ENCODE results near the gene CCDC86. TPM values are rescaled to one million over a fixed set of nuclear protein-coding genes. Genes with fewer than 3 reads are reported as not detected.
A peak's percentile ranks its signal among the peaks of the same experiment; 100 is the strongest.

The CCDC86 gene
- total RNA-seq (2014; rRNA removed; shearing (Covaris generic)), result 17.6 and 19.4 TPM in 2 replicates

GRCh38 chr11:60841797-60842667 lies at the start of gene CCDC86:
Gene CCDC86 (plus strand): TSS chr11:60842113. CDS start chr11:60842125, 12 bp downstream.
- Histone ChIP-seq H3K27me3 (ENCODE audit: control insufficient read depth, insufficient read depth, low read length) (peaks cover 1% of the 10 kb centered on the region; the same call in 1 of the 2 replicates), H3K4me3 (ENCODE audit: insufficient read depth, low read depth, low read length) (peak within 1 kb of the TSS; percentile 88), H3K36me3 (replicated peaks; ENCODE audit: control insufficient read depth, insufficient read depth, low read length) (no peaks in the 10 kb centered on the region; the same call in 1 of the 2 replicates)
- DNase-seq, result peak; percentile 99

GRCh38 chr11:60792521-60792920 lies 49.4 kb upstream of the CCDC86 start:
- DNase-seq, result no peak
- H3K36me3 ChIP-seq (replicated peaks; ENCODE audit: control insufficient read depth, insufficient read depth, low read length), result no peaks in the 10 kb centered on the region
- H3K4me3 ChIP-seq (ENCODE audit: insufficient read depth, low read depth, low read length), result no peak overlapping the region
- no peaks in the 10 kb centered on the region for H3K27me3 ChIP-seq (ENCODE audit: control insufficient read depth, insufficient read depth, low read length)

GRCh38 chr11:60795291-60795690 lies 46.6 kb upstream of the CCDC86 start:
- no peak overlapping the region for H3K4me3 ChIP-seq (ENCODE audit: insufficient read depth, low read depth, low read length)
- no peaks in the 10 kb centered on the region for H3K36me3 ChIP-seq (replicated peaks; ENCODE audit: control insufficient read depth, insufficient read depth, low read length)
- DNase-seq, result no peak
- no peaks in the 10 kb centered on the region for H3K27me3 ChIP-seq (ENCODE audit: control insufficient read depth, insufficient read depth, low read length)

- DNase-seq, result no peak
- H3K4me3 ChIP-seq (ENCODE audit: insufficient read depth, low read depth, low read length), result no peak overlapping the region
- no peaks in the 10 kb centered on the region for H3K36me3 ChIP-seq (replicated peaks; ENCODE audit: control insufficient read depth, insufficient read depth, low read length)
- no peaks in the 10 kb centered on the region for H3K27me3 ChIP-seq (ENCODE audit: control insufficient read depth, insufficient read depth, low read length)
Measured at GRCh38 chr11:60797846-60798630, 43.9 kb upstream of the CCDC86 start.

GRCh38 chr11:60798631-60799030 lies 43.3 kb upstream of the CCDC86 start:
- Histone ChIP-seq H3K36me3 (replicated peaks; ENCODE audit: control insufficient read depth, insufficient read depth, low read length) (no peaks in the 10 kb centered on the region), H3K4me3 (ENCODE audit: insufficient read depth, low read depth, low read length) (no peak overlapping the region), H3K27me3 (ENCODE audit: control insufficient read depth, insufficient read depth, low read length) (no peaks in the 10 kb centered on the region)
- no peak for DNase-seq

- DNase-seq, result no peak
- H3K4me3 ChIP-seq (ENCODE audit: insufficient read depth, low read depth, low read length), result no peak overlapping the region
- no peaks in the 10 kb centered on the region for H3K27me3 ChIP-seq (ENCODE audit: control insufficient read depth, insufficient read depth, low read length)
- no peaks in the 10 kb centered on the region for H3K36me3 ChIP-seq (replicated peaks; ENCODE audit: control insufficient read depth, insufficient read depth, low read length)
Measured at GRCh38 chr11:60801194-60801593, 40.7 kb upstream of the CCDC86 start.

- no peaks in the 10 kb centered on the region for H3K27me3 ChIP-seq (ENCODE audit: control insufficient read depth, insufficient read depth, low read length)
- DNase-seq, result no peak
- no peaks in the 10 kb centered on the region for H3K36me3 ChIP-seq (replicated peaks; ENCODE audit: control insufficient read depth, insufficient read depth, low read length)
- no peak overlapping the region for H3K4me3 ChIP-seq (ENCODE audit: insufficient read depth, low read depth, low read length)
Measured at GRCh38 chr11:60803273-60803936, 38.5 kb upstream of the CCDC86 start.

GRCh38 chr11:60809249-60809648 lies 32.7 kb upstream of the CCDC86 start:
- no peak for DNase-seq
- Histone ChIP-seq H3K27me3 (ENCODE audit: control insufficient read depth, insufficient read depth, low read length) (no peaks in the 10 kb centered on the region), H3K4me3 (ENCODE audit: insufficient read depth, low read depth, low read length) (no peak overlapping the region), H3K36me3 (replicated peaks; ENCODE audit: control insufficient read depth, insufficient read depth, low read length) (no peaks in the 10 kb centered on the region)

- DNase-seq, result no peak
- Histone ChIP-seq H3K27me3 (ENCODE audit: control insufficient read depth, insufficient read depth, low read length) (no peaks in the 10 kb centered on the region), H3K36me3 (replicated peaks; ENCODE audit: control insufficient read depth, insufficient read depth, low read length) (no peaks in the 10 kb centered on the region), H3K4me3 (ENCODE audit: insufficient read depth, low read depth, low read length) (no peak overlapping the region)
Measured at GRCh38 chr11:60809691-60810090, 32.2 kb upstream of the CCDC86 start.

GRCh38 chr11:60810151-60810550 lies 31.8 kb upstream of the CCDC86 start:
- no peak for DNase-seq
- no peak overlapping the region for H3K4me3 ChIP-seq (ENCODE audit: insufficient read depth, low read depth, low read length)
- no peaks in the 10 kb centered on the region for H3K36me3 ChIP-seq (replicated peaks; ENCODE audit: control insufficient read depth, insufficient read depth, low read length)
- H3K27me3 ChIP-seq (ENCODE audit: control insufficient read depth, insufficient read depth, low read length), result no peaks in the 10 kb centered on the region

- Histone ChIP-seq H3K27me3 (ENCODE audit: control insufficient read depth, insufficient read depth, low read length) (no peaks in the 10 kb centered on the region), H3K36me3 (replicated peaks; ENCODE audit: control insufficient read depth, insufficient read depth, low read length) (no peaks in the 10 kb centered on the region), H3K4me3 (ENCODE audit: insufficient read depth, low read depth, low read length) (no peak overlapping the region)
- no peak for DNase-seq
Measured at GRCh38 chr11:60810569-60810968, 31.3 kb upstream of the CCDC86 start.

- Histone ChIP-seq H3K4me3 (ENCODE audit: insufficient read depth, low read depth, low read length) (no peak overlapping the region), H3K36me3 (replicated peaks; ENCODE audit: control insufficient read depth, insufficient read depth, low read length) (no peaks in the 10 kb centered on the region)
- DNase-seq, result no peak
Measured at GRCh38 chr11:60813324-60813723, 28.6 kb upstream of the CCDC86 start.

GRCh38 chr11:60814112-60814511 lies 27.8 kb upstream of the CCDC86 start:
- no peak overlapping the region for H3K4me3 ChIP-seq (ENCODE audit: insufficient read depth, low read depth, low read length)
- DNase-seq, result no peak
- no peaks in the 10 kb centered on the region for H3K27me3 ChIP-seq (ENCODE audit: control insufficient read depth, insufficient read depth, low read length)
- H3K36me3 ChIP-seq (replicated peaks; ENCODE audit: control insufficient read depth, insufficient read depth, low read length), result no peaks in the 10 kb centered on the region

More at GRCh38 chr11:60813324-60813723, 28.6 kb upstream of the CCDC86 start:
- H3K27me3 ChIP-seq (ENCODE audit: control insufficient read depth, insufficient read depth, low read length), result no peaks in the 10 kb centered on the region

- no peaks in the 10 kb centered on the region for H3K36me3 ChIP-seq (replicated peaks; ENCODE audit: control insufficient read depth, insufficient read depth, low read length)
- no peaks in the 10 kb centered on the region for H3K27me3 ChIP-seq (ENCODE audit: control insufficient read depth, insufficient read depth, low read length)
- DNase-seq, result no peak
Measured at GRCh38 chr11:60816590-60817157, 25.2 kb upstream of the CCDC86 start.

More at GRCh38 chr11:60816590-60817157, 25.2 kb upstream of the CCDC86 start:
- H3K4me3 ChIP-seq (ENCODE audit: insufficient read depth, low read depth, low read length), result no peak overlapping the region
